ENCODE data around the gene ZNF445.
"Not testable (repeated sequence)": the region's sequence is repeated elsewhere in the genome, so short reads cannot be mapped to it uniquely, and the experiment has no call there.

The ZNF445 gene

GRCh38 chr3:44400771-44401170, 76.7 kb downstream of the ZNF445 start:
- no peak for DNase-seq (ENCODE audit: low spot score)

- no peak for DNase-seq (ENCODE audit: low spot score)
Observed at GRCh38 chr3:44398853-44399252, 78.6 kb downstream of the ZNF445 start.

- not testable (repeated sequence) for DNase-seq (ENCODE audit: low spot score)
Observed at GRCh38 chr3:44398271-44398670, 79.2 kb downstream of the ZNF445 start.

GRCh38 chr3:44396200-44397171, 81.0 kb downstream of the ZNF445 start:
- DNase-seq (ENCODE audit: low spot score), result no peak

GRCh38 chr3:44395714-44396113, 81.8 kb downstream of the ZNF445 start:
- no peak for DNase-seq (ENCODE audit: low spot score)

- no peak for DNase-seq (ENCODE audit: low spot score)
Observed at GRCh38 chr3:44392489-44392888, 85.0 kb downstream of the ZNF445 start.

- DNase-seq (ENCODE audit: low spot score), result no peak
Observed at GRCh38 chr3:44387404-44387803, 90.1 kb downstream of the ZNF445 start.
